HCT116 (cell line): ENCODE data around the gene RNF111.

ENCODE experiments used
- CTCF ChIP-seq, 3 experiments: fragments of 200-600 bp in 1 of 3; sonication (generic) in 1 of 3; IDR thresholded peaks in 2 of 3; conservative IDR thresholded peaks in 1 of 3; 2 replicates each; pipeline ENCODE4 v1.5.1; 2012 to 2017; ENCODE audit warnings: low read depth in 2 of 3, low read length in 2 of 3, antibody characterized with exemption in 1 of 3, borderline replicate concordance in 1 of 3, control low read depth in 1 of 3, mild to moderate bottlenecking in 1 of 3, mixed read lengths in 1 of 3, mixed run types in 1 of 3, moderate library complexity in 1 of 3; ENCODE audit not compliant: insufficient read depth in 1 of 3
- EGR1 ChIP-seq: IDR thresholded peaks from 2 replicates; pipeline ENCODE4 v1.6.1; 2012; ENCODE audit warnings: low read depth
- EZH2 ChIP-seq: fragments of 200-600 bp; sonication (generic); IDR thresholded peaks from 2 replicates; pipeline ENCODE4 v1.6.1; 2017; ENCODE audit warnings: antibody characterized with exemption, mixed run types
- EZH2phosphoT487 ChIP-seq: fragments of 200-600 bp; IDR thresholded peaks from 2 replicates; pipeline ENCODE4 v1.6.1; 2018; ENCODE audit warnings: antibody characterized with exemption, borderline replicate concordance
- MAX ChIP-seq: IDR thresholded peaks from 2 replicates; pipeline ENCODE4 v1.6.1; 2012
- POLR2A ChIP-seq: IDR thresholded peaks from 2 replicates; pipeline ENCODE4 v1.7.0; 2011; ENCODE audit warnings: borderline replicate concordance; ENCODE audit not compliant: insufficient read depth, insufficient read length; ENCODE audit errors: extremely low read depth
- POLR2AphosphoS5 ChIP-seq: IDR thresholded peaks from 2 replicates; pipeline ENCODE4 v1.6.1; 2011; ENCODE audit warnings: mild to moderate bottlenecking, low read depth, low read length, moderate library complexity
- SIN3A ChIP-seq: IDR thresholded peaks from 2 replicates; pipeline ENCODE4 v1.6.1; 2012; ENCODE audit warnings: low read depth
- SP1 ChIP-seq: IDR thresholded peaks from 2 replicates; pipeline ENCODE4 v1.6.1; 2012; ENCODE audit warnings: low read depth
- TCF7L2 ChIP-seq: IDR thresholded peaks from 2 replicates; pipeline ENCODE4 v1.7.0; 2011; ENCODE audit warnings: borderline replicate concordance, inconsistent platforms; ENCODE audit not compliant: insufficient read depth, insufficient read length; ENCODE audit errors: extremely low read depth
- YY1 ChIP-seq: IDR thresholded peaks from 2 replicates; pipeline ENCODE4 v1.6.1; 2011; ENCODE audit warnings: low read length, low read depth, moderate library complexity, mild to moderate bottlenecking; ENCODE audit not compliant: insufficient replicate concordance; ENCODE audit errors: extremely low read depth
- ZNF274 ChIP-seq: fragments of 200-500 bp; sonication (Bioruptor generic); IDR thresholded peaks from 2 replicates; pipeline ENCODE4 v1.6.1; 2014; ENCODE audit warnings: mild to moderate bottlenecking, low read depth, low read length, inconsistent platforms

GRCh38 chr15:58947179-58947578, 40.3 kb upstream of the RNF111 start:
- TF ChIP-seq CTCF (IDR thresholded peaks at IDR 0.05 in 2 of 3, conservative IDR thresholded peaks at IDR 0.05 in 1 of 3; ENCODE audit: borderline replicate concordance in 1 of 3, insufficient read depth in 1 of 3, low read depth in 2 of 3, low read length in 2 of 3) (no peak), EGR1 (no peak), POLR2A (no peak), YY1 (no peak), ZNF274 (no peak), EZH2phosphoT487 (no peak), MAX (no peak), SIN3A (no peak), EZH2 (no peak), SP1 (no peak), POLR2AphosphoS5 (no peak), TCF7L2 (no peak)
